ENCODE data around the gene STARD3.
"Not testable (repeated sequence)": the region's sequence is repeated elsewhere in the genome, so short reads cannot be mapped to it uniquely, and the experiment has no call there.

The STARD3 gene

GRCh38 chr17:39699157-39699817, 62.3 kb downstream of the STARD3 start:
- DNase-seq: not testable (repeated sequence)

- no peak for DNase-seq
Observed at GRCh38 chr17:39699818-39700147, 62.8 kb downstream of the STARD3 start, which contains the start of gene ERBB2. Gene ERBB2, plus strand, starts transcription at chr17:39700064. Its CDS starts 175 bp downstream, at chr17:39700239.

GRCh38 chr17:39700148-39700987, 63.4 kb downstream of the STARD3 start:
- DNase-seq: no peak

DNA sequence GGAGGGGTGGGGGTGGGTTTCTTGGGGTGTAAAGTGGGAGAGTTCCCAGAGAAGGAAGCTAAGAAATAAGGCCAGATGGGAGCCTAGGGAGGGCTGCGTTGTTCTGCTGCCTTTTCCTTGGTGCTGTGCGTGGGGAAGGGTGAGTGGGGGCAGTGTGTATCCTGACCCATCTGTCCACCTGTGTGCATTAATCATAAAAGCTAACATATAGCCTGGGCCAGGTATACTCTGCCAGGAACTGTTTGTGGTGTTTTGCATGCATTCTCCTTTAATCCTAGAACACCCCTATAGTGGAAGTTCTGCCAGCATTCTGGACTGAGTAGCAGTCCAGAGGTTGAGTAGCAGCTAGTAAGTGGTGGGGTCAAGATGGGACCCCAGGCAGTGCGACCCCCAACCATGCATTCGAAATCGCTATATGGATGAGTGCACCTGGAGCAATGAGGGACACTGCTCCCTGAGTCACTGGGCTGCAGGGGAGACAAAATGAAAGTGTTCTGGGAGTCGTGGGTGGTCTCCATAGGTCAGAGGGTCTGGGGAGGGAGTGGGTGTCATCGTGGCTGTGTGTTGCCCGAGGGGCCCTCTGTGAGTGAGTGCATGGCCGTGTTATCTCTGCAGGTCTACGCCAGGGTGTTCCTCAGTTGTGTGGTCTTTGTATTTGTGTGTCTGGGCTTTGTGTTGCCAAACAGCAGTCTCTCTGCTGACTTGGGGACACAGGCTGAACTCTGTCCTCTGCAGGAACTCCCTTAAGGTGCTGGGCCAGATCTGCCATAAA, 64.3 kb downstream of the STARD3 start:
- no peak for DNase-seq

DNA sequence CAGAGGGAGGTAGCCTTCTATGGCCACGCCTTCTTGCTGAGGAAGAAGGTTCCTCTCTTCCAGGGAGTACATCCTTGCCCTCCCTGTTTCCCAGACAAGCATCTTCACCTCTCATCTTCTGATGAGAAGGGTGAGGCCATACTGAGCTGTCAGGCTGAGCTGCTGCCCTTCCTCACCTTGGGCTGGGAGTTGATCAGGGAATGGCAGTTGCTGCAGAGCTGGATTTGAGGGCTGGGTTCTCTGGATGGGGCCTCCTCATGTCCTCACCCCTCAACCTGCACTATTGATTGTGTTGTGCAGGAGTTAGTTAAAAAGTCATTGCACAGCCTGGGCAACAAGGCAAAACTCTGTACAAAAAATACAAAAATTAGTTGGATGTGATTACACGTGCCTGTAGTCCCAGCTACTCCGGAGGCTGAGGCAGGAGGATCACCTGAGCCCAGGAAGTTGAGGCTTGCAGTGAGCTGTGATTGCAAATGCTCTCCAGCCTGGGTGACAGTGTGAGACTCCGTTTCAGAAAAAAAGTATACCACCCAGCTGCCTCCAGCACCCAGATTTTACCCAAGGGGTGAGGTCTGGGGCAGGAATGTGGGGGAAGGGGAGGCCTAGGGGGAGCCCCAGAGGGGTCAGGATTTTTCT, 65.0 kb downstream of the STARD3 start:
- DNase-seq: no peak

DNA sequence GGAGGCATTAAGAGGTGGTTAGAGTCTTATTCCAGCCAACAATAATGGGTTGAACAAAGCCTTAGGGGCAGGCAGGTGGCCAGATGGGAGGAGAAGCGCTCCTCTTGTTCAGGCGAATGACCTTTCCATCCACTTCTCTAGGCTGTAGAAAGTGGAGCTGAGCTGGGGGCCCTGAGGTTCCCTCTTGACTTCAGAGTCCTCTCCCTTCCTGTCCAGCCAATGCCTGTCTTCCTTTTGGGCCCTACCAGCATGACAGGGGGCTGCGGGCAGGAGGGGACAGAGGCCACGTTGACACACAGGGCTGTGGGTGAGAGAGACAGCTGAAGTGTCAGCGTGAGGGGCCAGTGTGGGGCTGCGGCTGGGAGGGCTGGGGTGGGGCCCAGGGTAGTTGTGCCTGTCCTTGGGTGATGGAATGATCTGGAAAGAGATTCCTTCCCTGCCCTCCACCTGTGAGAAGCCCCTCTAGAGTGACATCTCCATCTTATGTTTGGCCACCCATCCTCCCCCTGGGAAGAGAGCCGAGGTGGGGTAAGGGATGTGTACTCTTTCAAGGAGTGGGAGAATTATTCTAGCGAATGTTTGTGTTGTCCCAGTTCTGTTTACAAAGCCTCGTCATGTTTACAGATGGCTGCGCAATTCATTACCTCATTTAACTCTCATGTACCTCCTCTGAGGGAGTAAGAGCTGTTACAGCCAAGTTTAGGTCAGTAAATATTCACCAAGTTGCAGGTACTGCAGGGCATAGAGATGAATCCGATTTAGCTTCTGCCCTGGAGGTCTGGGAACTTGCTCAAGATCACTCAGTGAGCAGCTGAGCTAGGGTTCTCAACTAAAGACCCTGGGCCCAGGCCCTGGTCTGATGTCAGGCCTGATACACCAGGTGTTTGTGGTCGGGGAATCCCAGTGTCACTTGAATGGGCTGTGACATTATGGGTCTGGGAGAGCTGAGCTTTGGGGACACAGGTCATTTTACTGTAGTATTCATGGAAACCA, 66.3 kb downstream of the STARD3 start:
- DNase-seq: no peak

DNA sequence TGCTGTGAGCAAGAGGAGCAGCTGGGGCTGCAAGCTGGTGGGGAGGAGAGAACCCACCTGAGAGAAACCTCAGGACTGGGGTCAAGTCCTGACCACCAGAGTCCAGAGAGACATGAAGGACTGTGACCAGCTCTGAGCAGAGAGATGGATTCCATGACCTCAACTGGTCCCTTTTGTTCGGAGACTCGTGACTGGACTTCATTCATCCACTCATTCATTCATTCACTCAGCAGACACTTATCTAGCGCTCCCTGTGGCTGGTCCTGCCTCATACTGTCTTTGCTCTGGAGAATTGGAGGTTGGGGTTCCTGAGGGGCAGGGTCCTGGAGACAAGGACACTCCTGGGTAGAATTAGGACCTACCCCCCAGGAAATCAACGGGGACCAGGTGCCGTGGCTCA, 67.0 kb downstream of the STARD3 start:
- no peak for DNase-seq

- DNase-seq: no peak
Observed at GRCh38 chr17:39704821-39705551, 68.0 kb downstream of the STARD3 start.

DNA sequence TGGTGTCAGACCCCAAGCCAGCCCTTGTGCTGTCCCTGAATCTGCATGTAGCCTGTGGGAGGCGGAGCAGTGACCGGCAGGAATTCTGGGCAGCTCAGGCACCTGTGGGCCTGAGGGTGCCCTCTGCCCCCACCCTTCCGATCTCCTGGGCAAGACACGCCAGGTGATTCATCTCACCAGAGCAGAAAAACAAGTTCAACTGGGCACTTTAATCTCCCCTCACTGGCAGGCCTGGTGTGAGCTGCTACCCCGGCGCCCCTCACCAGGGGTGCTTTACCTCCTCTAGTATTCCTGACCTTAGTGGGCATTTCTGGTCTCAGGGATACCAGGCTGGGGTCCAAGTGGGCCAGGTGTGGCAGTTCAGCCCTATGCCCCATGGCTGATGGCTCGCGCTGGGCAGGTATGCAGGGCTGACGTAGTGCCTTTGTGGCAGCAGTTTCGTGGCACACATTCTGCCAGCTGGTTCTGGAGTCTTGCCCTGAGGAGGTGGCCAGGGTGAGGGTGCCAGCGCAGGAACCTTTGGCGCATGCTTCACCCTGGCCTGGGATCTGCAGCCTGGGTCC, 68.9 kb downstream of the STARD3 start:
- no peak for DNase-seq

DNA sequence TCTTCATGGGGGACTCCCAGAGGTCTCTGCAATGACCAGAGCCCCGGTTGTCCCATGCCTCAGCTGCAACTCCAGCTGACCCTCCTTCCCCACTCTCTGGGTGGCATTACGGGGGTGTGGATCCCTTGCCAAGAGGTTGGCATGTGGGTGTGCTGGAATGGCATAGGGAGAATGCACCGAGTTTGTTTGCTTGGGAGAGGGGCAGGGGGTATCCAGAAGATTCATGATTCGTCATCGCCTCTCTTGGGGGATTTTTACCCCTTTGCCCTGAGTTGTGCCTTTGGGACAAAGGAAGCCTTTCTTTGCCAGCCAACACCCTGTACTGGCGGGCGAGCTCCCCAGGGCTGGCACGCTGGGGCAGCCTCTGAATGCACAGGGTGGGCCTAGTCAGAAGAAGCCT, 69.4 kb downstream of the STARD3 start:
- DNase-seq: no peak

DNA sequence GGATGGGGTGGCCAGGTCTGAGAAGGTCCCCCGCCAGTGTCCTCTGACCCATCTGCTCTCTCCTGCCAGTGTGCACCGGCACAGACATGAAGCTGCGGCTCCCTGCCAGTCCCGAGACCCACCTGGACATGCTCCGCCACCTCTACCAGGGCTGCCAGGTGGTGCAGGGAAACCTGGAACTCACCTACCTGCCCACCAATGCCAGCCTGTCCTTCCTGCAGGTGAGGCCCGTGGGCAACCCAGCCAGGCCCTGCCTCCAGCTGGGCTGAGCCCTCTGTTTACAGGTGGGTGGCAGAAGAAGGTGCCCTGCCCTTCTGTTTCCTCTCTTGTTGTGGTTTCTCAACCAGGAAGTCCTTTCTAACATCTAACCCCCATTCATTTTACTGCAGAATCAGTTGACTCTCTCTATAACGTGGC, 70.0 kb downstream of the STARD3 start:
- no peak for DNase-seq

DNA sequence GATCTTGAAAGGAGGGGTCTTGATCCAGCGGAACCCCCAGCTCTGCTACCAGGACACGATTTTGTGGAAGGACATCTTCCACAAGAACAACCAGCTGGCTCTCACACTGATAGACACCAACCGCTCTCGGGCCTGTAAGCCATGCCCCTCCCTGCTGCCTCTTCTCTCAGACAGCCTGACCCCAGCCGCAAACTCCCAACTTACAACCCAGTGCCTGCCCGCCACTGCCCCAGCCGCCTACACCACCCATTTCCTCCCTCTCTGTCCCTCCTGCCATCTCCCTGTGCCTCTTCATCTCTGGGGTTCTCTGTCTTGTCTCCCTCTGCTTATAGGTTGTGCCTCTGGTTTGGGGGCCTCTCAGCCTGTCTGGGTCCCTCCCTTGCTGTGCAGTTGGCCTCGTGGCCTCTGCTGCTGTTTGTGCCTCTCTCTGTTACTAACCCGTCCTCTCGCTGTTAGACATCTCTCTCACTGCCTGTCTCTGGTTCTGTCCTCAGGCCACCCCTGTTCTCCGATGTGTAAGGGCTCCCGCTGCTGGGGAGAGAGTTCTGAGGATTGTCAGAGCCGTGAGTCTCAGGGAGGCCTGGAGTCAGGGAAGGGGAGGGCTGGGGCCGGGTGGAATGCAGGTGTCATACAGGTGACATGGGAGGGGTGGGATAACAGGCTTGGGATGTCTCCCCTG, 72.5 kb downstream of the STARD3 start:
- no peak for DNase-seq

DNA sequence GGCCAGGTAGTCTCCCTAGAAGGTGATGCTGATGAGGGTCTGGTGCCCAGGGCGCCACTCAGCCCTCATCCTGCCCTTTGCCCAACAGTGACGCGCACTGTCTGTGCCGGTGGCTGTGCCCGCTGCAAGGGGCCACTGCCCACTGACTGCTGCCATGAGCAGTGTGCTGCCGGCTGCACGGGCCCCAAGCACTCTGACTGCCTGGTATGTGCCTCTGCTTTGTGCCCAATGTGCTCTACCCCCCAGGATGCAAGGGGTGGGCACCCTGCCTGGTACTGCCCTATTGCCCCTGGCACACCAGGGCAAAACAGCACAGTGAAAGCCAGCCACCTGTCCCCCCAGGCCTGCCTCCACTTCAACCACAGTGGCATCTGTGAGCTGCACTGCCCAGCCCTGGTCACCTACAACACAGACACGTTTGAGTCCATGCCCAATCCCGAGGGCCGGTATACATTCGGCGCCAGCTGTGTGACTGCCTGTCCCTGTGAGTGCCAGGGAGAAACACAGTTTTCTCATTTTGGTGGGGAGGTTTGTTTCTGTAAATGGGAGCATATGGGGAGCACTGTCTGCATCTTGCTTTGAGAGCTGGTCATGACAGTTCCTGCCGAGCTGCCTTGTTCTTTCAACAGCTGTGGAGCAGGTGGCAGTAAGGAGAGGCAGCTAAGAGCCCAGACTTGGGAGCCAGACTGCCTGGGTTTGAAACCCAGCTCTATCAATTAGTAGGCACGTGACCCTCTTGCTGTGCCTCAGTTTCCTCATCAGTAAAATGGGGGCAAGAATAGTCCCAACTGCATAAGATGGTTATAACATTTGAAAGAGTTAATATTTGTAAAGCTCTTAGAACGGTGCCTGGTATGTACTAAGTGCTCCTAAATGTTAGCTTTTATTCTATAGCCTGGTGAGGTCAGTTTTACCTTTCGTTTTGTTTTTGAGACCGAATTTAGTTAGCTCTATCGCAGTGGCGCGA, 73.3 kb downstream of the STARD3 start:
- DNase-seq: no peak

- DNase-seq: not testable (repeated sequence)
Observed at GRCh38 chr17:39711071-39711470, 74.1 kb downstream of the STARD3 start.

- no peak for DNase-seq
Observed at GRCh38 chr17:39711851-39712250, 74.9 kb downstream of the STARD3 start.

All from NCI-H146 (cell line).